ENCODE measurements around the gene HEXB.

GRCh38 chr5:74641735-74642542 lies 43.1 kb upstream of the HEXB start:
- TF ChIP-seq CTCF (IDR thresholded peaks at IDR 0.05; ENCODE audit: low read depth, low read length, poor library complexity, severe bottlenecking) (peak; percentile 19), EZH2phosphoT487 (IDR thresholded peaks at IDR 0.05; ENCODE audit: borderline replicate concordance, low read length) (no peak)

All from DOHH2 (cell line).